HFF-Myc (cell line): ENCODE measurements around the gene RNF113A.
A peak's percentile ranks its signal among the peaks of the same experiment; 100 is the strongest.

Source experiments
- DNase-seq: peaks from one replicate; pipeline ENCODE4 v3.0.0-alpha.2; 2011; ENCODE audit warnings: low read depth; ENCODE audit errors: extremely low read depth
- H3K4me3 ChIP-seq: replicated peaks from 2 replicates; pipeline ENCODE4 v1.5.1; 2011; ENCODE audit warnings: low read depth, mild to moderate bottlenecking, control low read depth, low read length
- TF ChIP-seq, protein P1 (sequence below): IDR thresholded peaks from 2 replicates; pipeline ENCODE4 v1.5.1; 2012; ENCODE audit warnings: mild to moderate bottlenecking, low read depth, low read length, control low read depth; ENCODE audit errors: missing control alignments

RNF113A gene

GRCh38 chrX:119878740-119879139 lies 7.2 kb upstream of the RNF113A start:
- no peak overlapping the region for H3K4me3 ChIP-seq
- no peak for DNase-seq
- TF ChIP-seq, protein P1, sequence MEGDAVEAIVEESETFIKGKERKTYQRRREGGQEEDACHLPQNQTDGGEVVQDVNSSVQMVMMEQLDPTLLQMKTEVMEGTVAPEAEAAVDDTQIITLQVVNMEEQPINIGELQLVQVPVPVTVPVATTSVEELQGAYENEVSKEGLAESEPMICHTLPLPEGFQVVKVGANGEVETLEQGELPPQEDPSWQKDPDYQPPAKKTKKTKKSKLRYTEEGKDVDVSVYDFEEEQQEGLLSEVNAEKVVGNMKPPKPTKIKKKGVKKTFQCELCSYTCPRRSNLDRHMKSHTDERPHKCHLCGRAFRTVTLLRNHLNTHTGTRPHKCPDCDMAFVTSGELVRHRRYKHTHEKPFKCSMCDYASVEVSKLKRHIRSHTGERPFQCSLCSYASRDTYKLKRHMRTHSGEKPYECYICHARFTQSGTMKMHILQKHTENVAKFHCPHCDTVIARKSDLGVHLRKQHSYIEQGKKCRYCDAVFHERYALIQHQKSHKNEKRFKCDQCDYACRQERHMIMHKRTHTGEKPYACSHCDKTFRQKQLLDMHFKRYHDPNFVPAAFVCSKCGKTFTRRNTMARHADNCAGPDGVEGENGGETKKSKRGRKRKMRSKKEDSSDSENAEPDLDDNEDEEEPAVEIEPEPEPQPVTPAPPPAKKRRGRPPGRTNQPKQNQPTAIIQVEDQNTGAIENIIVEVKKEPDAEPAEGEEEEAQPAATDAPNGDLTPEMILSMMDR: no peak

- no peak for DNase-seq
- H3K4me3 ChIP-seq: peak overlapping the region; percentile 73
- TF ChIP-seq, protein P1: no peak
Observed at GRCh38 chrX:119871245-119871598, 311 bp downstream of the RNF113A start.

DNA sequence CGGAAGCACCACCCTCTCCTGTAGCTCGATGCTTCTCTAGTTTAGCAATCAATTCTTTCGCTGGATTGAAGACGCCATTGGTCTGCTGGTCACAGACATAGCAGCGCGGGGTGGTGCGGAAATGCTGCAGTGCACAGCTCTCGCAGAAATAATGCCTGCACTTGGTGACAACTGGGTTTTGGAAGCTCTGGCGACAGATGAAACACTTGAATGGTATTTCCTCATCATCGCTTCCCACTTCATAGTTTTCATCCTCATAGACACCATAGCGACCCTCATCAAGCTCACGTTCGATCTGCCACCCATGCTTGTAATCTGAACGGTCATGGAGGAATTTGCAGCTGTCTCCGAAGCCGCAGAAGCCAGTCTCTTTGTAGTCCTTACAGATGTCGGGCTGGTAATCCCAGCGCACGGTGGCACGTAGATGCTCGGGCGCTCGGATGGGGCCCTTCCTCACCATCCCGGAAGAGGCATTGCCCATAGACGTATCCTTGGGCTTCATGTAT lies 854 bp downstream of the RNF113A start:
- no peak for DNase-seq
- peak overlapping the region; percentile 73 for H3K4me3 ChIP-seq
- TF ChIP-seq, protein P1: no peak

- TF ChIP-seq, protein P1: no peak
- no peak for DNase-seq
- H3K4me3 ChIP-seq: peak overlapping the region; percentile 75
Observed at GRCh38 chrX:119853444-119853843, 18.1 kb downstream of the RNF113A start.

DNA sequence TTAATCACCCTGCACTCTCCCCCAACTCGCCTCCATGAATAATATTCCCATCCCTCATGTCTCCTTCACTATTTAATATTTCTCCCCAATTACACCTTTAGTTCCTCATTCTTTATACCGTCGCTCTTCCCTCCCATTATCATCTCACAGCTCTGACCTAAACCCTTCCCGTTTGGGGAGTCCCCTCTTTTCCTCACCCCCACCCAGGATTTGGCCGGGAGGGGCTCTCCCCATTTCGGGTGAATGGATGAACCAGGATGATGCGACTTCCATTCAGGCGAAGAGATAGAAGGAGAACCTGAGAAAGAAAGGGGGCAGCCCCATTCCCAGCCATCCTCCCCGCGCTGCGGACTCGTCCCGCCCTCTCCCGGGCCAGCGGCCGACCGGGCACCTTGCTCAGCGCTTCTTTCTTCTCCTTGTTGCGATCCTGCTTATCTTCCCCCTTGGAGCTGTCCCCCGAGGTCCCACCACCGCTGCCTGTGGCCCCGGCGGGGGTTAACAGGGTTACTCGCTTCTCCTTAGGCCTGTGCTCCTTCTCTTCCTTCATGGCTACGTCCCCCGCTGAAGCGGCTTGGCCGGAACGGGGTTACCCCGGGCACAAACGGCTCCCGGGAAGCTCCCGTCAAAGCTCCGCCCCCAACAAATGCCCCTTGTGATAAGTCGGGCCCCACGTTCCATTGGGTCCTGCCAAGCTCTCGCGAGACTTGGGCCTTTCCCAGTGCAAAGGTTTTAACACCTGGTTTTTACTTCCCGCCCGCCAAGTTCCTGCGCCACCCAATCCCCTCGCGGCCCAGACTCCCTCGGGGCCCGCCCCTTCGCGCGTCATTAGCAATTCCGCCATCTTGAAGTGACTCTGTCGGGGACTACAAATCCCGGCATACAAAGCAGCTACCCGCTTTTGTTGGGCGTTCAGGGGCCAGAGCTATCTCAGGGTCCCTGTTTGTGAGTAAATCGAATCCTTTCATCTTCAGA lies 18.9 kb downstream of the RNF113A start, which contains the start of gene UPF3B:
TSS of gene UPF3B (minus strand) at position 582 of the 972 bp plus-strand sequence. CDS start at position 547, 35 bp downstream.
- H3K4me3 ChIP-seq: peak within 1 kb of the TSS; percentile 75
- TF ChIP-seq, protein P1: no peak
- DNase-seq: peak; percentile 87

- H3K4me3 ChIP-seq: no peak overlapping the region
- no peak for DNase-seq
- TF ChIP-seq, protein P1: no peak
Observed at GRCh38 chrX:119833905-119834304, 37.6 kb downstream of the RNF113A start.
